ENCODE data around the gene SLC7A10. TPM values are rescaled to one million over a fixed set of nuclear protein-coding genes. Genes with fewer than 3 reads are reported as not detected.
"Not testable (repeated sequence)": the region's sequence is repeated elsewhere in the genome, so short reads cannot be mapped to it uniquely, and the experiment has no call there.

The SLC7A10 gene
- total RNA-seq, 2 experiments from 2014 or later: not detected

- DNase-seq: no peak
- intact Hi-C loops (cut with micrococcal nuclease): no loop called here
- CTCF ChIA-PET: no interaction called here
- Mint-ChIP-seq H3K9me3 (peaks cover 6% of the 10 kb centered on the region), H3K27me3 (ENCODE audit: low read depth) (peaks cover 25% of the 10 kb centered on the region), H3K4me3 (no peak overlapping the region), H3K27ac (no peak overlapping the region), H3K4me1 (ENCODE audit: low read depth) (no peaks in the 10 kb centered on the region), H3K36me3 (ENCODE audit: low read depth) (no peaks in the 10 kb centered on the region)
Measured at GRCh38 chr19:33233056-33233873, 7.6 kb upstream of the SLC7A10 start.

GRCh38 chr19:33232656-33233055 is 7.0 kb upstream of the SLC7A10 start:
- CTCF ChIA-PET: no interaction called here
- no peaks in the 10 kb centered on the region for H3K4me1 Mint-ChIP-seq (ENCODE audit: low read depth)

GRCh38 chr19:33231511-33231910 is 5.9 kb upstream of the SLC7A10 start:
- Mint-ChIP-seq H3K4me1 (ENCODE audit: low read depth) (peaks cover under 1% of the 10 kb centered on the region), H3K27ac (no peak overlapping the region), H3K27me3 (ENCODE audit: low read depth) (peaks cover 37% of the 10 kb centered on the region), H3K36me3 (ENCODE audit: low read depth) (peaks cover 6% of the 10 kb centered on the region), H3K9me3 (peaks cover 14% of the 10 kb centered on the region), H3K4me3 (no peak overlapping the region)
- CTCF ChIA-PET: no interaction called here
- intact Hi-C loops (cut with micrococcal nuclease): no loop called here
- DNase-seq: no peak

More at GRCh38 chr19:33232656-33233055, 7.0 kb upstream of the SLC7A10 start:
- Mint-ChIP-seq H3K27ac (no peak overlapping the region), H3K4me3 (no peak overlapping the region), H3K9me3 (peaks cover 10% of the 10 kb centered on the region), H3K27me3 (ENCODE audit: low read depth) (peaks cover 29% of the 10 kb centered on the region), H3K36me3 (ENCODE audit: low read depth) (peaks cover 3% of the 10 kb centered on the region)
- intact Hi-C loops (cut with micrococcal nuclease): no loop called here
- DNase-seq: no peak

GRCh38 chr19:33229962-33230361 is 4.3 kb upstream of the SLC7A10 start:
- Mint-ChIP-seq H3K27me3 (ENCODE audit: low read depth) (peaks cover 45% of the 10 kb centered on the region), H3K27ac (no peak overlapping the region), H3K4me3 (no peak overlapping the region), H3K9me3 (peaks cover 14% of the 10 kb centered on the region), H3K4me1 (ENCODE audit: low read depth) (peaks cover 9% of the 10 kb centered on the region), H3K36me3 (ENCODE audit: low read depth) (peaks cover 6% of the 10 kb centered on the region)
- CTCF ChIA-PET: no interaction called here
- DNase-seq: no peak
- intact Hi-C loops (cut with micrococcal nuclease): loop anchor here (5.0 kb wide), 1 partner anchor 88 kb away; no protein-coding TSS in a partner anchor

GRCh38 chr19:33227870-33228599 is 2.4 kb upstream of the SLC7A10 start:
- Mint-ChIP-seq H3K36me3 (ENCODE audit: low read depth) (peaks cover 6% of the 10 kb centered on the region), H3K9me3 (peaks cover 14% of the 10 kb centered on the region), H3K27me3 (ENCODE audit: low read depth) (peaks cover 56% of the 10 kb centered on the region), H3K27ac (no peak overlapping the region), H3K4me1 (ENCODE audit: low read depth) (peaks cover 10% of the 10 kb centered on the region), H3K4me3 (no peak overlapping the region)
- CTCF ChIA-PET: interaction anchor here (0.6 to 0.7 kb wide), 2 partner anchors 42 to 182 kb away, joined by 3 read pairs; no protein-coding TSS in a partner anchor
- DNase-seq: no peak
- intact Hi-C loops (cut with micrococcal nuclease): loop anchor here (5.0 kb wide), 1 partner anchor 86 kb away; no protein-coding TSS in a partner anchor

- H3K4me1 Mint-ChIP-seq (ENCODE audit: low read depth): peaks cover 10% of the 10 kb centered on the region
- peak overlapping the region; percentile 41 for H3K4me3 Mint-ChIP-seq
- peaks cover 63% of the 10 kb centered on the region for H3K27me3 Mint-ChIP-seq (ENCODE audit: low read depth)
- intact Hi-C loops (cut with micrococcal nuclease): loop anchor here (5.0 kb wide), 1 partner anchor 85 kb away; no protein-coding TSS in a partner anchor
- no peak for DNase-seq
- CTCF ChIA-PET: interaction anchor here (0.6 kb wide), 1 partner anchor 182 kb away, joined by 3 read pairs; no protein-coding TSS in a partner anchor
- H3K27ac Mint-ChIP-seq: no peak overlapping the region
- H3K9me3 Mint-ChIP-seq: peaks cover 14% of the 10 kb centered on the region
- H3K36me3 Mint-ChIP-seq (ENCODE audit: low read depth): peaks cover 6% of the 10 kb centered on the region
Measured at GRCh38 chr19:33227242-33227650, 1.6 kb upstream of the SLC7A10 start.

- no peak for DNase-seq
- intact Hi-C loops (cut with micrococcal nuclease): loop anchor here (5.0 kb wide), 1 partner anchor 84 kb away; no protein-coding TSS in a partner anchor
- peaks cover 6% of the 10 kb centered on the region for H3K36me3 Mint-ChIP-seq (ENCODE audit: low read depth)
- no peak overlapping the region for H3K27ac Mint-ChIP-seq
- CTCF ChIA-PET: no interaction called here
- H3K4me1 Mint-ChIP-seq (ENCODE audit: low read depth): peaks cover 10% of the 10 kb centered on the region
- H3K4me3 Mint-ChIP-seq: peak overlapping the region; percentile 49
- peaks cover 14% of the 10 kb centered on the region for H3K9me3 Mint-ChIP-seq
- peaks cover 60% of the 10 kb centered on the region for H3K27me3 Mint-ChIP-seq (ENCODE audit: low read depth)
Measured at GRCh38 chr19:33226550-33227241, 1.0 kb upstream of the SLC7A10 start.

- Mint-ChIP-seq H3K27me3 (ENCODE audit: low read depth) (peaks cover 52% of the 10 kb centered on the region), H3K4me1 (ENCODE audit: low read depth) (peaks cover 10% of the 10 kb centered on the region), H3K36me3 (ENCODE audit: low read depth) (peaks cover 6% of the 10 kb centered on the region), H3K9me3 (peaks cover 14% of the 10 kb centered on the region), H3K27ac (no peak overlapping the region), H3K4me3 (peak overlapping the region; percentile 11)
- intact Hi-C loops (cut with micrococcal nuclease): loop anchor here (5.0 kb wide), 1 partner anchor 83 kb away; no protein-coding TSS in a partner anchor
- DNase-seq: no peak
- CTCF ChIA-PET: interaction anchor here (0.5 to 1.7 kb wide), 5 partner anchors 40 to 263 kb away, joined by 3 to 7 read pairs (median 3); no protein-coding TSS in a partner anchor
Measured at GRCh38 chr19:33224694-33225457, 774 bp downstream of the SLC7A10 start.

- H3K36me3 Mint-ChIP-seq (ENCODE audit: low read depth); H3K4me3 Mint-ChIP-seq; H3K27ac Mint-ChIP-seq; H3K4me1 Mint-ChIP-seq (ENCODE audit: low read depth); CTCF ChIA-PET; DNase-seq; intact Hi-C loops (cut with micrococcal nuclease); H3K9me3 Mint-ChIP-seq: not testable (repeated sequence)
- peaks cover 32% of the 10 kb centered on the region for H3K27me3 Mint-ChIP-seq (ENCODE audit: low read depth)
Measured at GRCh38 chr19:33222255-33222654, 3.4 kb downstream of the SLC7A10 start.

GRCh38 chr19:33221638-33222037 is 4.0 kb downstream of the SLC7A10 start:
- Mint-ChIP-seq H3K4me3 (no peak overlapping the region), H3K27me3 (ENCODE audit: low read depth) (peaks cover 28% of the 10 kb centered on the region), H3K27ac (no peak overlapping the region), H3K4me1 (ENCODE audit: low read depth) (peaks cover 10% of the 10 kb centered on the region), H3K9me3 (no peaks in the 10 kb centered on the region), H3K36me3 (ENCODE audit: low read depth) (no peaks in the 10 kb centered on the region)
- intact Hi-C loops (cut with micrococcal nuclease): no loop called here
- CTCF ChIA-PET: no interaction called here
- DNase-seq: no peak

GRCh38 chr19:33220735-33221134 is 4.9 kb downstream of the SLC7A10 start:
- Mint-ChIP-seq H3K4me3 (no peak overlapping the region), H3K36me3 (ENCODE audit: low read depth) (no peaks in the 10 kb centered on the region), H3K27me3 (ENCODE audit: low read depth) (peaks cover 21% of the 10 kb centered on the region), H3K27ac (no peak overlapping the region), H3K4me1 (ENCODE audit: low read depth) (peaks cover 3% of the 10 kb centered on the region), H3K9me3 (no peaks in the 10 kb centered on the region)
- no peak for DNase-seq
- intact Hi-C loops (cut with micrococcal nuclease): no loop called here
- CTCF ChIA-PET: no interaction called here

All from activated naive CD4-positive, alpha-beta T cell treated with anti-CD3 and anti-CD28 coated beads for 36 hours (primary cell).